AG04449 (cell line): ENCODE measurements around the gene LRRC61.

Source experiments
- CTCF ChIA-PET: fragments of 350-600 bp; formaldehyde crosslinking; extraction: SDS; loops from one replicate; lab custom pipeline; 2021; ENCODE audit warnings: antibody characterized with exemption; lab: Yijun Ruan, JAX
- POLR2A ChIA-PET: fragments of 400-600, 350-600 bp; formaldehyde crosslinking; extraction: SDS; loops from one replicate; lab custom pipeline; 2020; ENCODE audit warnings: antibody characterized with exemption, inconsistent platforms; lab: Yijun Ruan, JAX
- DNase-seq: peaks from one replicate; pipeline ENCODE4 v3.0.0-alpha.2; 2010; ENCODE audit warnings: low read depth, low spot score
- H3K4me3 ChIP-seq: 2 replicates; pipeline ENCODE4 v1.5.1; 2011; ENCODE audit warnings: low read depth, mild to moderate bottlenecking, control low read depth, low read length
- TF ChIP-seq, protein P1 (sequence below): IDR thresholded peaks from one replicate; pipeline ENCODE4 v1.5.1; 2011; ENCODE audit warnings: mild to moderate bottlenecking, moderate library complexity, low read length, control low read depth, inconsistent platforms; ENCODE audit not compliant: insufficient read depth; ENCODE audit errors: missing control alignments

LRRC61 gene

DNA sequence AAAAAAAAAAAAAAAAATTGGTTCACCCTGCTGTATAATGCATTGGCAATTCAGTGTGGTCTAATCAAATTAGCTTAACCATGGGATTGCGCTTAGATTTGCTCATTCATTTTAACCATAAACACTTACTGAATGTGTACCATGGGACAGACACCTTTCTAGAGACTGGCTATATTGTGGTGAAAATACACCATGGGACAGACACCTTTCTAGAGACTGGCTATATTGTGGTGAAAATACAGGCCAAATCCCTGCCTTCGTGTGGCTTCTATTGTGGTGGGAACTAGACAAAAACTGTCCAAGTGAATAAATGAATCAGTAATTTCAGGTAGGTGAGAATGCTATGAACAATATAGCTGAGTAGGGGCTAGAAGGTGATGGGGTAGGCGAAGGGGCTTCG is 35.3 kb downstream of the LRRC61 start:
- TF ChIP-seq, protein P1, sequence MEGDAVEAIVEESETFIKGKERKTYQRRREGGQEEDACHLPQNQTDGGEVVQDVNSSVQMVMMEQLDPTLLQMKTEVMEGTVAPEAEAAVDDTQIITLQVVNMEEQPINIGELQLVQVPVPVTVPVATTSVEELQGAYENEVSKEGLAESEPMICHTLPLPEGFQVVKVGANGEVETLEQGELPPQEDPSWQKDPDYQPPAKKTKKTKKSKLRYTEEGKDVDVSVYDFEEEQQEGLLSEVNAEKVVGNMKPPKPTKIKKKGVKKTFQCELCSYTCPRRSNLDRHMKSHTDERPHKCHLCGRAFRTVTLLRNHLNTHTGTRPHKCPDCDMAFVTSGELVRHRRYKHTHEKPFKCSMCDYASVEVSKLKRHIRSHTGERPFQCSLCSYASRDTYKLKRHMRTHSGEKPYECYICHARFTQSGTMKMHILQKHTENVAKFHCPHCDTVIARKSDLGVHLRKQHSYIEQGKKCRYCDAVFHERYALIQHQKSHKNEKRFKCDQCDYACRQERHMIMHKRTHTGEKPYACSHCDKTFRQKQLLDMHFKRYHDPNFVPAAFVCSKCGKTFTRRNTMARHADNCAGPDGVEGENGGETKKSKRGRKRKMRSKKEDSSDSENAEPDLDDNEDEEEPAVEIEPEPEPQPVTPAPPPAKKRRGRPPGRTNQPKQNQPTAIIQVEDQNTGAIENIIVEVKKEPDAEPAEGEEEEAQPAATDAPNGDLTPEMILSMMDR, result no peak
- ChIA-PET CTCF (interaction anchor here (4.1 kb wide), 1 partner anchor 49 kb away, joined by 39 read pairs; a partner anchor contains a TSS), POLR2A (no interaction called here)
- H3K4me3 ChIP-seq, result no peak overlapping the region
- DNase-seq, result no peak

DNA sequence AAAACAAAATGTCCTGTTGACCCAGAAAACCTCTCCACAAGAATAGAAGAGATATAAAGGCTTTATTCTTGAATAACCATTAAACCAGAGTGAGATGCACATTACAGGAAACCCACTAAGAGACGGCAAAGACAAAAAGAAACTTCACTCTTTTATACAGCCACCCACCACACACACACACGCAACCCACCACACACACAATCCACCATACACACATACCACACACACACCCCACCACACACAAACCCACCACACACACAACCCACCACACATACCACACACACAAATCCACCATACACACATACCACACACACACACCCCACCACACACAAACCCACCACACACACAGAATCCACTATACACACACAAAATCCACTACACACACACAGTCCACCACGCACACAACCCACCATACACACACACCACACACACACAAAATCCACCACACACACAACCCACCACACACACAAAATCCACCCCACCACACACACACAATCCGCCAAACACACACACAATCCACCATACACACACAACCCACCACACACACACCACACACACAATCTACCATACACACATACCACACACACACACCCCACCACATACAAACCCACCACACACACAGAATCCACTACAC is 36.0 kb downstream of the LRRC61 start:
- TF ChIP-seq, protein P1, result no peak
- no peak for DNase-seq
- POLR2A ChIA-PET, result no interaction called here

DNA sequence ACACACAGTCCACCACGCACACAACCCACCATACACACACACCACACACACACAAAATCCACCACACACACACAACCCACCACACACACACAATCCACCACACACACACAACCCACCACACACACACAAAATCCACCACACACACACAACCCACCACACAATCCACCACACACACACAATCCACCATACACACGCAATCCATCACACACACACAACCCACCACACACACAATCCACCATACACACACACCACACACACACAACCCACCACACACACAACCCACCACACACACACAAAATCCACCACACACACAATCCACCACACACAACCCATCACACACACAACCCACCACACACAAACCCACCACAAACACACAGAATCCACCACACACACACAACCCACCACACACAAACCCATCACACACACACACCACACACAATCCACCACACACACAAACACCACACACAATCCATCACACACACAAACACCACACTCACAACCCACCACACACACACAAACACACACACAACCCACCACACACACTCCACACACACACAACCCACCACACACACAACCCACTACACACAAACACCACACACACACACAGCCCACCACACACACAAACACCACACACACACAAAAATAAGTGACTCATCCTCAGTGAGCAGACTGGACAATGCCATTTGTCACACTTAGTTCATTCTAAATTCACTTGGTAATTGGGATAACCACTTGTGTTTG is 36.6 kb downstream of the LRRC61 start:
- TF ChIP-seq, protein P1, result no peak
- ChIA-PET POLR2A (no interaction called here), CTCF (no interaction called here)
- no peak overlapping the region for H3K4me3 ChIP-seq
- DNase-seq, result no peak

More for the DNA sequence above, 36.0 kb downstream of the LRRC61 start:
- CTCF ChIA-PET, result interaction anchor here (4.1 kb wide), 1 partner anchor 49 kb away, joined by 39 read pairs; a partner anchor contains a TSS
- H3K4me3 ChIP-seq, result no peak overlapping the region

DNA sequence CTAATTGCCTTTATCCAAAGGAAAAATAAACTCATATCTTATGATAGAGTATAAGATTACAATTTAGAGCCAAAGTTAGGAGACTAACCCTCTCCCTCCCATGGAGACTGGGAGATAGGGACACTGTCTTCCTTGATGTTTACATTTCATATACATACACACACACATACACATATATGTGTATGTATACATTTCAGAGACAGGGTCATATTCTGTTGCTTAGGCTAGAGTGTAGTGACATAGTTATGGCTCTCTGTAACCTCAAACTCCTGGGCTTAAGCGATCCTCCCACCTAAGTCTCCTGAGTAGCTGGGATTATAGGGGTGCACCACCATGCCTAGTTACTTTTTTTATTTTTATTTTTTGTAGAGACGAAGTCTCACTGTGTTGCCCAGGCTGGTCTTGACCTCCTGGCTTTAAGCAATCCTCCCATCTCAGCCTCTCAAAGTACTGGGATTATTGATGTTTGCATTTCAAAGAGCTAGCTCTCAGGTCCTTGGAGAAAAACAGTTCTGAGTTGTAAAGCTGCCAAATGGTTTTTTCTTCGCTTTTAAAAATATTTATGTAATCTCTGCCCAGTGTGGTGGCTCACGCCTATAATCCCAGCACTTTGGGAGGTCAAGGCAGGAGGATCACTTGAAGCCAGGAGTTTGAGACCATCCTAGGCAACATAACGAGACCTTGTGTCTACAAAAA is 37.4 kb downstream of the LRRC61 start:
- ChIA-PET POLR2A (no interaction called here), CTCF (interaction anchor here (0.7 kb wide), 1 partner anchor 60 kb away, joined by 3 read pairs; no protein-coding TSS in a partner anchor)
- H3K4me3 ChIP-seq, result no peak overlapping the region
- no peak for DNase-seq
- TF ChIP-seq, protein P1, result no peak

DNA sequence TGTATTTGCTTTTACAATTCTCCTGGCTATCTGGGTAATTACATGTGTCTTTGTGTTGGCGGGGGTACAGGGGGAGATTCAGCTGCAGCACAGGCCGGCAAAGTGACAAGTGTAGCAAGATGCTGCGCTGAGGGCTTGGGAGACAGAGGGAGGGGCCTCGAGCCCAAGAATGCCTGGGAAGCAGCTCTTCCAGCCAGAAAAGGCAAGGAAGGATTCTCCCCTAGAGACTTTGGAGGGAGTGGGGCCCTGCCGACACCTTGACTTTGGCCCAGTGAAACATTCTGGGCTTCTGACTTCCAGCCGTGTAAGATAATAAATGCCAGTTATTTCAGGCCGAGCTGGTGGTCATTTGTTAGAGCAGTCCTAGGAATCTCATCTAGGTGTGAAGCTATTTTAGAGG is 38.2 kb downstream of the LRRC61 start:
- DNase-seq, result no peak
- POLR2A ChIA-PET, result no interaction called here
- CTCF ChIA-PET, result no interaction called here
- TF ChIP-seq, protein P1, result no peak
- no peak overlapping the region for H3K4me3 ChIP-seq
